Measurements from ENCODE around the gene AIMP2.
"Not testable (repeated sequence)": the region's sequence is repeated elsewhere in the genome, so short reads cannot be mapped to it uniquely, and the experiment has no call there.

Gene AIMP2

GRCh38 chr7:6035165-6035564, 26.1 kb downstream of the AIMP2 start:
- Histone ChIP-seq H3K9ac (ENCODE audit: low read length) (no peak overlapping the region), H3K36me3 (ENCODE audit: insufficient read depth, low read length) (peaks cover 89% of the 10 kb centered on the region), H4K20me1 (ENCODE audit: insufficient read depth, low read length) (no peaks in the 10 kb centered on the region), H3K4me3 (ENCODE audit: low read depth, low read length, poor library complexity, severe bottlenecking) (no peak overlapping the region), H3K4me2 (ENCODE audit: low read length) (no peak overlapping the region), H3K4me1 (ENCODE audit: insufficient read depth, low read length, severe bottlenecking) (no peaks in the 10 kb centered on the region), H3K9me3 (ENCODE audit: low read length) (no peaks in the 10 kb centered on the region), H2AFZ (ENCODE audit: low read length) (no peak overlapping the region), H3F3A (ENCODE audit: insufficient read depth, low read length) (no peaks in the 10 kb centered on the region), H3K27me3 (ENCODE audit: insufficient read depth, low read length) (no peaks in the 10 kb centered on the region), H3K9me2 (ENCODE audit: low read depth, low read length) (no peaks in the 10 kb centered on the region), H3K79me2 (ENCODE audit: insufficient read depth, low read length) (no peaks in the 10 kb centered on the region), H3K27ac (ENCODE audit: low read depth, low read length, poor library complexity, severe bottlenecking) (no peak overlapping the region)
- TF ChIP-seq CTCF (IDR thresholded peaks at IDR 0.05; ENCODE audit: low read length) (no peak), EZH2 (IDR thresholded peaks at IDR 0.05; ENCODE audit: borderline replicate concordance, low read length) (no peak)

- Histone ChIP-seq H4K20me1 (ENCODE audit: insufficient read depth, low read length) (no peaks in the 10 kb centered on the region), H2AFZ (ENCODE audit: low read length) (no peak overlapping the region), H3K36me3 (ENCODE audit: insufficient read depth, low read length) (peaks cover 90% of the 10 kb centered on the region), H3K4me3 (ENCODE audit: low read depth, low read length, poor library complexity, severe bottlenecking) (no peak overlapping the region), H3K9me3 (ENCODE audit: low read length) (no peaks in the 10 kb centered on the region), H3F3A (ENCODE audit: insufficient read depth, low read length) (no peaks in the 10 kb centered on the region), H3K79me2 (ENCODE audit: insufficient read depth, low read length) (no peaks in the 10 kb centered on the region), H3K27me3 (ENCODE audit: insufficient read depth, low read length) (no peaks in the 10 kb centered on the region), H3K4me1 (ENCODE audit: insufficient read depth, low read length, severe bottlenecking) (no peaks in the 10 kb centered on the region), H3K4me2 (ENCODE audit: low read length) (no peak overlapping the region), H3K27ac (ENCODE audit: low read depth, low read length, poor library complexity, severe bottlenecking) (no peak overlapping the region), H3K9ac (ENCODE audit: low read length) (no peak overlapping the region), H3K9me2 (ENCODE audit: low read depth, low read length) (no peaks in the 10 kb centered on the region)
- TF ChIP-seq EZH2 (IDR thresholded peaks at IDR 0.05; ENCODE audit: borderline replicate concordance, low read length) (no peak), CTCF (IDR thresholded peaks at IDR 0.05; ENCODE audit: low read length) (no peak)
These were observed 26.6 kb downstream of the AIMP2 start for GRCh38 chr7:6035686-6036085.

- Histone ChIP-seq H3K79me2 (ENCODE audit: insufficient read depth, low read length) (no peaks in the 10 kb centered on the region), H3K4me3 (ENCODE audit: low read depth, low read length, poor library complexity, severe bottlenecking) (no peak overlapping the region), H3K4me1 (ENCODE audit: insufficient read depth, low read length, severe bottlenecking) (no peaks in the 10 kb centered on the region), H2AFZ (ENCODE audit: low read length) (no peak overlapping the region), H3K9me2 (ENCODE audit: low read depth, low read length) (no peaks in the 10 kb centered on the region), H3F3A (ENCODE audit: insufficient read depth, low read length) (no peaks in the 10 kb centered on the region), H3K27me3 (ENCODE audit: insufficient read depth, low read length) (no peaks in the 10 kb centered on the region), H3K9me3 (ENCODE audit: low read length) (no peaks in the 10 kb centered on the region), H3K4me2 (ENCODE audit: low read length) (no peak overlapping the region), H3K36me3 (ENCODE audit: insufficient read depth, low read length) (peaks cover 67% of the 10 kb centered on the region), H3K27ac (ENCODE audit: low read depth, low read length, poor library complexity, severe bottlenecking) (no peak overlapping the region), H3K9ac (ENCODE audit: low read length) (no peak overlapping the region), H4K20me1 (ENCODE audit: insufficient read depth, low read length) (no peaks in the 10 kb centered on the region)
- TF ChIP-seq CTCF (IDR thresholded peaks at IDR 0.05; ENCODE audit: low read length) = no peak
- TF ChIP-seq EZH2 (IDR thresholded peaks at IDR 0.05; ENCODE audit: borderline replicate concordance, low read length) = no peak
These were observed 40.7 kb downstream of the AIMP2 start for GRCh38 chr7:6049780-6050179.

- not testable (repeated sequence) for H3K79me2 ChIP-seq (ENCODE audit: insufficient read depth, low read length); H3K27ac ChIP-seq (ENCODE audit: low read depth, low read length, poor library complexity, severe bottlenecking); H4K20me1 ChIP-seq (ENCODE audit: insufficient read depth, low read length); H3K27me3 ChIP-seq (ENCODE audit: insufficient read depth, low read length); H3K4me3 ChIP-seq (ENCODE audit: low read depth, low read length, poor library complexity, severe bottlenecking); H3K4me2 ChIP-seq (ENCODE audit: low read length); H3K9ac ChIP-seq (ENCODE audit: low read length); H3F3A ChIP-seq (ENCODE audit: insufficient read depth, low read length); H2AFZ ChIP-seq (ENCODE audit: low read length); H3K9me2 ChIP-seq (ENCODE audit: low read depth, low read length); H3K4me1 ChIP-seq (ENCODE audit: insufficient read depth, low read length, severe bottlenecking); H3K9me3 ChIP-seq (ENCODE audit: low read length)
- H3K36me3 ChIP-seq (ENCODE audit: insufficient read depth, low read length) = peaks cover 59% of the 10 kb centered on the region
These were observed 42.1 kb downstream of the AIMP2 start for GRCh38 chr7:6051185-6051584.

Measured in OCI-LY1 (cell line).